Measurements from ENCODE around the gene ZNF462. TPM values are rescaled to one million over a fixed set of nuclear protein-coding genes. Genes with fewer than 3 reads are reported as not detected.

Gene ZNF462
- total and polyA plus RNA-seq, 2 of the 4 experiments (the other 2 are of a cell fraction), result 6.1 to 18.8 TPM

DNA sequence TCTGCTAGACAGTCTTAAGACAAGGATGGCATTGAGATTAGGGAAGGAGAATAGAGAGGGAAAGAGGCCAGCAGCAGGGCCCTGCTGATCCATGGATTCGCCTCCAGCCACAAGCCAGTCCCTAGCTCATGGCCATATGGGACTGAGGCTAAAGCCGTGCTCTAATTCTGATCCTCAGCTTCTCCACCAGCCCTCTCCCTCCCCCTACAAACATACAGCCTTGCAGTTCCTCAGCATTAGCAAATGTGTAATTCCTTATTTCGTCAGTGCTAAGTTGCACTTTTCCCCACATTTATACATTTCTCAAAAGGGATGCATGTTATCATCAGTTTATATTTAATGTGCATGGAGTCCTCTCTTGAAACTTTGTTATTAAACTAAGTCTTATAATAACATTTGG is 34.8 kb downstream of the ZNF462 start:
- H3K9me1 ChIP-seq (ENCODE audit: insufficient read depth, low read length), result peaks cover 11% of the 10 kb centered on the region
- H3K4ac ChIP-seq (ENCODE audit: low read depth, low read length), result peak overlapping the region; percentile 79
- H2AK5ac ChIP-seq (ENCODE audit: low read depth, low read length), result no peak overlapping the region
- POLR2A ChIA-PET (ENCODE audit: unreplicated experiment), result no interaction called here
- no peak overlapping the region for H3K14ac ChIP-seq (replicated peaks; ENCODE audit: low read depth, low read length)
- no peak overlapping the region; the same call in 1 of the 2 replicates for H4K91ac ChIP-seq (ENCODE audit: insufficient read depth, low read depth, low read length)
- in situ Hi-C loops (cut with MboI; ENCODE audit: low sequenced_read_pairs), result loop anchor here (25.0 kb wide), 2 partner anchors 390 to 840 kb away; partner anchors contain the start of gene RAD23B
- CTCF ChIA-PET, result no interaction called here
- no peaks in the 10 kb centered on the region for H3K36me3 ChIP-seq (ENCODE audit: control insufficient read depth, insufficient read depth, low read length)
- H4K5ac ChIP-seq (ENCODE audit: low read depth, low read length), result no peak overlapping the region
- peaks cover 10% of the 10 kb centered on the region for H3K4me1 ChIP-seq (ENCODE audit: control insufficient read depth, insufficient read depth, low read length)
- peaks cover 5% of the 10 kb centered on the region; the same call in 1 of the 2 replicates for H4K20me1 ChIP-seq (ENCODE audit: insufficient read depth, low read length)
- no peak overlapping the region for H3K56ac ChIP-seq (ENCODE audit: extremely low read depth, insufficient read depth, low read length)
- dilution Hi-C loops (cut with HindIII; ENCODE audit: low sequenced_read_pairs, unreplicated experiment), result no loop called here
- no peak overlapping the region for H2BK20ac ChIP-seq (ENCODE audit: low read depth, low read length)
- TF ChIP-seq, protein P1, sequence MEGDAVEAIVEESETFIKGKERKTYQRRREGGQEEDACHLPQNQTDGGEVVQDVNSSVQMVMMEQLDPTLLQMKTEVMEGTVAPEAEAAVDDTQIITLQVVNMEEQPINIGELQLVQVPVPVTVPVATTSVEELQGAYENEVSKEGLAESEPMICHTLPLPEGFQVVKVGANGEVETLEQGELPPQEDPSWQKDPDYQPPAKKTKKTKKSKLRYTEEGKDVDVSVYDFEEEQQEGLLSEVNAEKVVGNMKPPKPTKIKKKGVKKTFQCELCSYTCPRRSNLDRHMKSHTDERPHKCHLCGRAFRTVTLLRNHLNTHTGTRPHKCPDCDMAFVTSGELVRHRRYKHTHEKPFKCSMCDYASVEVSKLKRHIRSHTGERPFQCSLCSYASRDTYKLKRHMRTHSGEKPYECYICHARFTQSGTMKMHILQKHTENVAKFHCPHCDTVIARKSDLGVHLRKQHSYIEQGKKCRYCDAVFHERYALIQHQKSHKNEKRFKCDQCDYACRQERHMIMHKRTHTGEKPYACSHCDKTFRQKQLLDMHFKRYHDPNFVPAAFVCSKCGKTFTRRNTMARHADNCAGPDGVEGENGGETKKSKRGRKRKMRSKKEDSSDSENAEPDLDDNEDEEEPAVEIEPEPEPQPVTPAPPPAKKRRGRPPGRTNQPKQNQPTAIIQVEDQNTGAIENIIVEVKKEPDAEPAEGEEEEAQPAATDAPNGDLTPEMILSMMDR (conservative IDR thresholded peaks at IDR 0.05; ENCODE audit: low read depth, low read length), result no peak
- no peak for TF ChIP-seq SMC3 (IDR thresholded peaks at IDR 0.05; ENCODE audit: low read depth, low read length)
- TF ChIP-seq FOS (IDR thresholded peaks at IDR 0.05; ENCODE audit: low read depth, low read length), result no peak
- TF ChIP-seq NFE2L2 (IDR thresholded peaks at IDR 0.05; ENCODE audit: low read depth, low read length), result no peak
- TF ChIP-seq CEBPB (IDR thresholded peaks at IDR 0.05; ENCODE audit: low read depth, low read length), result no peak
- no peak for TF ChIP-seq RAD21 (IDR thresholded peaks at IDR 0.05; ENCODE audit: low read length)
- TF ChIP-seq, protein P2, sequence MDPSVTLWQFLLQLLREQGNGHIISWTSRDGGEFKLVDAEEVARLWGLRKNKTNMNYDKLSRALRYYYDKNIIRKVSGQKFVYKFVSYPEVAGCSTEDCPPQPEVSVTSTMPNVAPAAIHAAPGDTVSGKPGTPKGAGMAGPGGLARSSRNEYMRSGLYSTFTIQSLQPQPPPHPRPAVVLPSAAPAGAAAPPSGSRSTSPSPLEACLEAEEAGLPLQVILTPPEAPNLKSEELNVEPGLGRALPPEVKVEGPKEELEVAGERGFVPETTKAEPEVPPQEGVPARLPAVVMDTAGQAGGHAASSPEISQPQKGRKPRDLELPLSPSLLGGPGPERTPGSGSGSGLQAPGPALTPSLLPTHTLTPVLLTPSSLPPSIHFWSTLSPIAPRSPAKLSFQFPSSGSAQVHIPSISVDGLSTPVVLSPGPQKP (IDR thresholded peaks at IDR 0.05; ENCODE audit: borderline replicate concordance, low read depth, low read length), result no peak
- TF ChIP-seq RCOR1 (IDR thresholded peaks at IDR 0.05; ENCODE audit: insufficient replicate concordance, low read length), result no peak
- TF ChIP-seq, protein P3, sequence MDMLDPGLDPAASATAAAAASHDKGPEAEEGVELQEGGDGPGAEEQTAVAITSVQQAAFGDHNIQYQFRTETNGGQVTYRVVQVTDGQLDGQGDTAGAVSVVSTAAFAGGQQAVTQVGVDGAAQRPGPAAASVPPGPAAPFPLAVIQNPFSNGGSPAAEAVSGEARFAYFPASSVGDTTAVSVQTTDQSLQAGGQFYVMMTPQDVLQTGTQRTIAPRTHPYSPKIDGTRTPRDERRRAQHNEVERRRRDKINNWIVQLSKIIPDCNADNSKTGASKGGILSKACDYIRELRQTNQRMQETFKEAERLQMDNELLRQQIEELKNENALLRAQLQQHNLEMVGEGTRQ (IDR thresholded peaks at IDR 0.05; ENCODE audit: low read depth, low read length), result no peak
- no peak for TF ChIP-seq MXI1 (IDR thresholded peaks at IDR 0.05; ENCODE audit: borderline replicate concordance, low read depth, low read length)
- TF ChIP-seq POLR2A (IDR thresholded peaks at IDR 0.05; ENCODE audit: low read depth, low read length), result no peak
- no peak for TF ChIP-seq MAFK (IDR thresholded peaks at IDR 0.05; ENCODE audit: low read depth, low read length)
- no peak for TF ChIP-seq CHD1 (IDR thresholded peaks at IDR 0.05; ENCODE audit: low read depth, low read length)
- intact Hi-C loops (cut with micrococcal nuclease), result loop anchor here (2.0 kb wide), 1 partner anchor 19 kb away; no protein-coding TSS in a partner anchor
- H3K79me1 ChIP-seq (ENCODE audit: low read depth in 1 of 2, low read length in 2 of 2), result peaks cover 35 to 57% of the 10 kb centered on the region in 2 experiments
- peak overlapping the region; percentile 1 for H2BK5ac ChIP-seq (ENCODE audit: low read depth, low read length, poor library complexity, severe bottlenecking)
- peak overlapping the region; percentile 21; the same call in 1 of the 2 replicates for H3K4me2 ChIP-seq (ENCODE audit: low read depth, low read length)
- 60% methylated on average over 1 of the region's 3 CpGs; no CpG with 5 or more reads in 1 of the 2 experiments for WGBS, 2 experiments (ENCODE audit: extremely low coverage in 2 of 2, insufficient read length in 1 of 2)
- H3K27ac ChIP-seq (ENCODE audit: insufficient read depth, low read length), result peak overlapping the region; percentile 19; the same call in 1 of the 2 replicates
- H4K8ac ChIP-seq (ENCODE audit: low read depth in 2 of 2, low read length in 2 of 2), result 0 out of 4 replicates have a peak overlapping the region, but pooled peaks of 1 of the 2 experiments have one; percentile 40
- H3K9ac ChIP-seq (ENCODE audit: low read depth, low read length), result no peak overlapping the region
- H3K18ac ChIP-seq (ENCODE audit: low read depth, low read length), result peak overlapping the region; percentile 1; the same call in 1 of the 2 replicates
- BruUV-seq (replicated peaks), result no TSS peak
- no peaks in the 10 kb centered on the region for H3K27me3 ChIP-seq (ENCODE audit: control insufficient read depth, insufficient read depth, low read length)
- DNase-seq (no peak), ATAC-seq (ENCODE audit: low read depth) (peak; percentile 16)
- no peak overlapping the region; the same call in 1 of the 2 replicates for H2BK120ac ChIP-seq (ENCODE audit: low read depth, low read length)
- no peak overlapping the region for H2AK9ac ChIP-seq (replicated peaks; ENCODE audit: low read depth, low read length, poor library complexity)
- no peaks in the 10 kb centered on the region for H3K9me3 ChIP-seq (ENCODE audit: control insufficient read depth, insufficient read depth, low read length)
- H3K4me3 ChIP-seq (ENCODE audit: insufficient read depth, low read depth, low read length), result no peak overlapping the region
- H2BK15ac ChIP-seq (ENCODE audit: low read depth, low read length), result no peak overlapping the region
- no peak overlapping the region for H3K23ac ChIP-seq (ENCODE audit: low read depth, low read length)
- H2AFZ ChIP-seq (replicated peaks; ENCODE audit: low read length, poor library complexity), result no peak overlapping the region
